ENCODE data around the gene CYP2A6. TPM values are rescaled to one million over a fixed set of nuclear protein-coding genes. Genes with fewer than 3 reads are reported as not detected.
"Not testable (repeated sequence)": the region's sequence is repeated elsewhere in the genome, so short reads cannot be mapped to it uniquely, and the experiment has no call there.

CYP2A6 gene, protein sequence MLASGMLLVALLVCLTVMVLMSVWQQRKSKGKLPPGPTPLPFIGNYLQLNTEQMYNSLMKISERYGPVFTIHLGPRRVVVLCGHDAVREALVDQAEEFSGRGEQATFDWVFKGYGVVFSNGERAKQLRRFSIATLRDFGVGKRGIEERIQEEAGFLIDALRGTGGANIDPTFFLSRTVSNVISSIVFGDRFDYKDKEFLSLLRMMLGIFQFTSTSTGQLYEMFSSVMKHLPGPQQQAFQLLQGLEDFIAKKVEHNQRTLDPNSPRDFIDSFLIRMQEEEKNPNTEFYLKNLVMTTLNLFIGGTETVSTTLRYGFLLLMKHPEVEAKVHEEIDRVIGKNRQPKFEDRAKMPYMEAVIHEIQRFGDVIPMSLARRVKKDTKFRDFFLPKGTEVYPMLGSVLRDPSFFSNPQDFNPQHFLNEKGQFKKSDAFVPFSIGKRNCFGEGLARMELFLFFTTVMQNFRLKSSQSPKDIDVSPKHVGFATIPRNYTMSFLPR
- under 1 TPM in 1 of 7 donors, not detected in 6; 0.33 TPM for total RNA-seq
- not detected for polyA plus RNA-seq
- long read RNA-seq, donor 1: 0 reads
- long read RNA-seq, donor 2: 0 reads

- intact Hi-C loops (cut with DNase I; ENCODE audit: low total_unique reads): not testable (repeated sequence)
Observed at GRCh38 chr19:40850277-40850676, at the start of gene CYP2A6. TSS of gene CYP2A6 (minus strand) at chr19:40850447. CDS start at chr19:40850426, 21 bp downstream.

GRCh38 chr19:40899964-40900363 lies 49.7 kb upstream of the CYP2A6 start:
- H3K9me3 ChIP-seq; DNase-seq; H3K27ac ChIP-seq; intact Hi-C loops (cut with DNase I; ENCODE audit: low total_unique reads); H3K4me3 ChIP-seq; H3K4me1 ChIP-seq; H3K36me3 ChIP-seq; H3K27me3 ChIP-seq (replicated peaks in 1 of 7): not testable (repeated sequence)
- WGBS, 5 donors: 54 to 67% (median 55%) methylated on average over 12 of the region's 12 CpGs

More at GRCh38 chr19:40850277-40850676, at the start of gene CYP2A6:
- H3K27ac ChIP-seq, H3K36me3 ChIP-seq, H3K4me1 ChIP-seq, H3K9me3 ChIP-seq, H3K4me3 ChIP-seq, DNase-seq: not testable (repeated sequence)
- H3K27me3 ChIP-seq (replicated peaks in 1 of 7): peaks cover 0 to 29% (median 10%) of the 10 kb centered on the region in 7 donors
- 86 to 94% (median 91%) methylated on average over 3 of the region's 3 CpGs for WGBS, 5 donors

- H3K27me3 ChIP-seq (replicated peaks in 1 of 7); H3K27ac ChIP-seq; H3K36me3 ChIP-seq; H3K4me1 ChIP-seq; DNase-seq; intact Hi-C loops (cut with DNase I; ENCODE audit: low total_unique reads); H3K4me3 ChIP-seq; H3K9me3 ChIP-seq: not testable (repeated sequence)
- 81 to 90% (median 88%) methylated on average over 13 of the region's 13 CpGs for WGBS, 5 donors
Observed at GRCh38 chr19:40896843-40897789, 46.9 kb upstream of the CYP2A6 start.

DNA sequence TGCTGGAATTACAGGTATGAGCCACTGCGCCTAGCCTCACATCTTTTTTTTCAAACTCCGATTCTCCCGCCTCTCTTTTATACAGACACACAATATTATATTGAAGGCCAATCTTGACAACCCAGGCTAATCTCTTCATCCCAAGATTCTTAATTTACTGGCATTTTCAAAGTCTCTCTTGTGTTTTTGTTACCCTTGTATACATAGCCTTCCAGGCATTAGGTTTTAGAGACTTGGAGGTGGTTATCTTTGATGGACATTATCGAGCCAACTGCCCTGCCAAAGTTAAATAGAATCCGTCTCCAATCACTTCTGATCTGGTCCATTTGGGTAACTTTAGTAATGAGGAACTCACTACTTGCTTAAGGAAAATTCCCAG lies 46.2 kb upstream of the CYP2A6 start:
- Histone ChIP-seq H3K27me3 (replicated peaks in 1 of 7) (peaks cover 0 to 6% (median 0%) of the 10 kb centered on the region in 7 donors), H3K36me3 (no peaks in the 10 kb centered on the region), H3K9me3 (no peaks in the 10 kb centered on the region), H3K4me1 (no peaks in the 10 kb centered on the region), H3K4me3 (no peak overlapping the region), H3K27ac (no peak overlapping the region)
- TF ChIP-seq, protein P1, sequence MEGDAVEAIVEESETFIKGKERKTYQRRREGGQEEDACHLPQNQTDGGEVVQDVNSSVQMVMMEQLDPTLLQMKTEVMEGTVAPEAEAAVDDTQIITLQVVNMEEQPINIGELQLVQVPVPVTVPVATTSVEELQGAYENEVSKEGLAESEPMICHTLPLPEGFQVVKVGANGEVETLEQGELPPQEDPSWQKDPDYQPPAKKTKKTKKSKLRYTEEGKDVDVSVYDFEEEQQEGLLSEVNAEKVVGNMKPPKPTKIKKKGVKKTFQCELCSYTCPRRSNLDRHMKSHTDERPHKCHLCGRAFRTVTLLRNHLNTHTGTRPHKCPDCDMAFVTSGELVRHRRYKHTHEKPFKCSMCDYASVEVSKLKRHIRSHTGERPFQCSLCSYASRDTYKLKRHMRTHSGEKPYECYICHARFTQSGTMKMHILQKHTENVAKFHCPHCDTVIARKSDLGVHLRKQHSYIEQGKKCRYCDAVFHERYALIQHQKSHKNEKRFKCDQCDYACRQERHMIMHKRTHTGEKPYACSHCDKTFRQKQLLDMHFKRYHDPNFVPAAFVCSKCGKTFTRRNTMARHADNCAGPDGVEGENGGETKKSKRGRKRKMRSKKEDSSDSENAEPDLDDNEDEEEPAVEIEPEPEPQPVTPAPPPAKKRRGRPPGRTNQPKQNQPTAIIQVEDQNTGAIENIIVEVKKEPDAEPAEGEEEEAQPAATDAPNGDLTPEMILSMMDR (IDR thresholded peaks at IDR 0.05 in 8 of 11, conservative IDR thresholded peaks at IDR 0.05 in 3 of 11): no peak
- no peak for TF ChIP-seq POLR2AphosphoS5 (IDR thresholded peaks at IDR 0.05)
- TF ChIP-seq POLR2A (IDR thresholded peaks at IDR 0.05): no peak
- intact Hi-C loops (cut with DNase I; ENCODE audit: low total_unique reads): no loop called here
- WGBS, 5 donors: 90 to 97% (median 94%) methylated on average over 5 of the region's 5 CpGs
- no peak for DNase-seq

DNA sequence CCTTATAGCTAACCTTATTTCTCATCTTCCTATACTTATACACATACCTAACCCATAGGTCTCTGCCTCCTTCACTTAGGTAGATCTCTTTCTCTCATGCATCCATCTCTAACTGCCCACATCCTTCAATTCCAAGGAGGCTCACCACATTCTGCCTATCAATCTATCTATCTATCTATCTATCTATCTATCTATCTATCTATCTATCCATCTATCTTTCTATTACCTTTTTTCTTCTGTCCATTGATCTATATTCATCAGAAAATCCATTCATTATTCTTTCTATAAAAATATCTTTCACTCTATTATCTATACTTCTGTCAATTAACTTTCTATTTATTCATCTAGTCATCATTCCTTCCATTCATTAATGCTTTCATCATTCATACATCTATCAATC lies 42.9 kb upstream of the CYP2A6 start:
- Histone ChIP-seq H3K4me1 (no peaks in the 10 kb centered on the region), H3K27ac (no peak overlapping the region), H3K36me3 (no peaks in the 10 kb centered on the region), H3K27me3 (replicated peaks in 1 of 7) (peaks cover 0 to 5% (median 0%) of the 10 kb centered on the region in 7 donors), H3K4me3 (no peak overlapping the region), H3K9me3 (no peaks in the 10 kb centered on the region)
- intact Hi-C loops (cut with DNase I; ENCODE audit: low total_unique reads): no loop called here
- TF ChIP-seq POLR2AphosphoS5 (IDR thresholded peaks at IDR 0.05) (no peak), POLR2A (IDR thresholded peaks at IDR 0.05) (no peak)
- TF ChIP-seq, protein P1 (IDR thresholded peaks at IDR 0.05 in 8 of 11, conservative IDR thresholded peaks at IDR 0.05 in 3 of 11): no peak
- no peak for DNase-seq
